GM19023 (cell line): ENCODE results near the gene PIP5K1A.
"Not testable (repeated sequence)": the region's sequence is repeated elsewhere in the genome, so short reads cannot be mapped to it uniquely, and the experiment has no call there.

Experiments used
- ATAC-seq: cut with Tn5 transposase; IDR thresholded peaks from one replicate; pipeline ENCODE4 v1.9.1; 2021; ENCODE audit warnings: mild to moderate bottlenecking, moderate library complexity; ENCODE audit not compliant: unreplicated experiment

Gene PIP5K1A

GRCh38 chr1:151251656-151252470 lies 53.5 kb downstream of the PIP5K1A start:
- ATAC-seq = peak; percentile 38

- peak; percentile 94 for ATAC-seq
Measured at GRCh38 chr1:151254217-151255213, 56.2 kb downstream of the PIP5K1A start, which contains the start of gene PSMD4. Gene PSMD4, plus strand, starts transcription at chr1:151254734. Its CDS starts 49 bp downstream, at chr1:151254783.

- no peak for ATAC-seq
Measured at GRCh38 chr1:151255381-151255780, 57.0 kb downstream of the PIP5K1A start.

- no peak for ATAC-seq
Measured at GRCh38 chr1:151259351-151259750, 61.0 kb downstream of the PIP5K1A start.

GRCh38 chr1:151265446-151266236 lies 67.3 kb downstream of the PIP5K1A start:
- no peak for ATAC-seq

GRCh38 chr1:151266315-151266714 lies 68.0 kb downstream of the PIP5K1A start:
- ATAC-seq = no peak

GRCh38 chr1:151266821-151267220 lies 68.5 kb downstream of the PIP5K1A start:
- ATAC-seq = no peak

GRCh38 chr1:151267760-151268159 lies 69.4 kb downstream of the PIP5K1A start:
- no peak for ATAC-seq

- no peak for ATAC-seq
Measured at GRCh38 chr1:151273924-151274466, 75.6 kb downstream of the PIP5K1A start.

- not testable (repeated sequence) for ATAC-seq
Measured at GRCh38 chr1:151275341-151275740, 77.0 kb downstream of the PIP5K1A start.

- ATAC-seq = no peak
Measured at GRCh38 chr1:151277249-151277648, 78.9 kb downstream of the PIP5K1A start.

- ATAC-seq = peak; percentile 33
Measured at GRCh38 chr1:151281225-151281968, 83.0 kb downstream of the PIP5K1A start.

GRCh38 chr1:151281969-151282882 lies 83.9 kb downstream of the PIP5K1A start, which contains the start of gene ZNF687:
Gene ZNF687, plus strand, starts transcription at chr1:151282299. Its CDS starts 3,993 bp downstream, at chr1:151286292.
- ATAC-seq = peak; percentile 89

GRCh38 chr1:151282883-151283725 lies 84.8 kb downstream of the PIP5K1A start:
- no peak for ATAC-seq

- ATAC-seq = no peak
Measured at GRCh38 chr1:151284013-151284577, 85.7 kb downstream of the PIP5K1A start.

GRCh38 chr1:151286619-151287340 lies 88.4 kb downstream of the PIP5K1A start:
- ATAC-seq = no peak

- no peak for ATAC-seq
Measured at GRCh38 chr1:151287341-151287699, 89.0 kb downstream of the PIP5K1A start.
